Activated CD4-positive, alpha-beta T cell treated with anti-CD3 and anti-CD28 coated beads for 4 hours (primary cell): ENCODE measurements around the gene SEPSECS.

Source experiments
- DNase-seq, 2 donors: peaks; one replicate each; pipeline ENCODE4 v3.0.0-alpha.2; 2020

The SEPSECS gene

DNA sequence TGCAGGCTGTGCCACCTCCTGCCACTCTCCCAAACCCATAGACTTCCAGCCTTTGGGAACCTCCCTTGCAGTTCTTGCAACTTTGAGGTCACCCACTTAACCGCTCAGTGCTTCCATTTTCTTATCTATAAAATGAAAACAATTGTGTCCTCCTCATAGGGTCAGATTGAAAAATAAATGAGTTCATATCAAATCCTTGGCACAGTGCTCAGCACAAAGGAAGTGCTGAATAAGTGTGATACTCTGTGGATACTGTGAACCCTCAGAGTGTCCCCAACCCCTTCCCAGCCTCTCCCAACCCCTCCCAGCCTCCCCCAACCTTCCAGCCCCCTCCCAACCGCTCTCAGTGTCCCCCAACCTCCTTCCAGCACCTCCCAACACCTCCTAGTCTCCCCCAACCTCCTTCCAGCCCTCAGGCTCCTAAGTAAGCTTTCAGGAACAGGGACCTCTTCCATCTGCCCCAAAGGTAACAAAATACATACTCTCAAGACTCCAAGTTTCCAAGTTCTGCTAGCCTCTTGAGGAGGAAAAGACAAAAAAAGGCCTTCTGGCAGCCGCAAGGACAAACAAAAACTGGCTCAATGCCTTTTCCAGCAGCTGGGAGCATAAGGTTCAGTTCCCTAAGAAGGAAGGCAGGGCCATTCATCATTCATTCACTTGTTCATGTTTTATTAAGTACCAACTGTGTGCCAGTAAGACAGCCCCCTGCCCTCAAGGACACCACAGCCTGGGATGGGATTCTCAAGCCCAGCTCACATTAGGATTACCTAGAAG is 83.4 kb downstream of the SEPSECS start:
- no peak for DNase-seq

DNA sequence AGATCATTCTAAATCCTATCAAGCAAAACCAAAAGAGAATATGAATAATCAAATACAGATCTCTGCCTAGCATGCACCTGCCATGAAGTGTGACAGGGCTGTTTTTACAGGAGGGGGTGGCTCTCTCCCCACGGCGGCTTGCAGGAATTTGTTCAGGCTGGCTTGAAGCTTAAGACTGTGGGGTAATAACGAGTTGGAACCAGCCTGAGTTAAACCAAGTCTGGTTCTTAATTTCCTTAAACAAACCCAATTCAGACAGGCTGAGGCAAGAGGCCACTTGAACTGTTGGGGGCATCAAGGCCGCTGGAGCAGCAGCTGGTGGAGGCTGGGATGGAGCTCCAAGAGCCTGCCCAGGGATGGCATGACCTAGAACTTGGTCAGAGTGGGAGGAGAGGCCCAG is 84.4 kb downstream of the SEPSECS start:
- no peak for DNase-seq

DNA sequence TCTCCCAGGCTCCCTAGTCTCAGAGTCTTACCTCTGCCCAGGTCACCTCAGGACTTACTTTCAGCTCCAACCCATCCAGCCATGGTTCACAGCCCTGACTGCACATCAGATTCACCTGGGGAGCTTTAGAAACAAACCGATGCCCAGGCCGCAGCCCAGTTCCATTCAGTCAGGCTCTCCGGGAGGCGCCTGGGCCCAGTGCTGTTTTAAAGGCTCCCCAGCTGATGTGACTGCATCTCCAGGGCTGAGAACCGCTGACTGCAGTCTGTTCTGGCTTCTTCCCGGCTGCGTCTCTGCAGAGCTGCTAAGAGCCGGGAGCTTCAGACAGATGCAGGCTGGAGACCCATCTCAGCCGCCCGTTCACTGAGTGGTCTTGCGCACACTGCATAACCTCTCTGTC is 85.1 kb downstream of the SEPSECS start:
- DNase-seq = no peak

DNA sequence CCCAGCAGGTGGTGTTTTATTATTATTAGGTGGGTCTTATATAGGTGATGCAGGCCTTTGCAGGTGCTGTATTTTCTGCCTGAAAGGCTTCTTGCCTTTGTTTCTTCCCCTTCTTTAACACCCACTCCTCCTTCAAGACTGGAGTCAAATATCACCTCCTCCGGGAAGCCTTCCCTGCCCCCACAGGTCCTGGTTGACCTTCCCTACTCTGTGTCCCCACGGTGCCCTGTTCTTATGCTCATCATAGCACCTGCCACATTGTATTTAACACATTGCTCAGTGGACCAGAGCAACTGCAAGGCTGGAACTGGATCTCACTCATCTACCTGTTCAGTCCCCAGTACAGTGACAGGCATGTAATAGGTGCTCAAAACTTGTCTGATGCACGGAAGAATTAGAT is 89.7 kb downstream of the SEPSECS start:
- DNase-seq = no peak
